Activated CD4-positive, alpha-beta T cell treated with anti-CD3 and anti-CD28 coated beads for 4 hours (primary cell): Measurements from ENCODE around the gene CRACR2B.

ENCODE experiments used
- DNase-seq, 2 donors: peaks; one replicate each; pipeline ENCODE4 v3.0.0-alpha.2; 2020

Gene CRACR2B

DNA sequence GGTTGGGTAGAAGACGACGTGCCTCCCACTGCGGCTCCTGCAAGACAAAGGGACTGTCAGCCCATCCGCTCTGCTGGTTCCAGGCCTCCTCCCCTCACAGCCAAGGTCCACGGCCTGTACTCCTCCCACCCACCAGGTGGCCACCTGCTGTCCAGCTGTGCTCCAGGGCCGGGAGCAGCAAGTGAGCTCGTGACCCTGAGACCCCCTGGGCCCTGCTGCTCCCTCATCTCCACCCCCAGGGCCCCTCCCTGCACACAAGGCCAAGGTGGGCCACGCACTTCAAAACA is 42.4 kb downstream of the CRACR2B start:
- no peak for DNase-seq

DNA sequence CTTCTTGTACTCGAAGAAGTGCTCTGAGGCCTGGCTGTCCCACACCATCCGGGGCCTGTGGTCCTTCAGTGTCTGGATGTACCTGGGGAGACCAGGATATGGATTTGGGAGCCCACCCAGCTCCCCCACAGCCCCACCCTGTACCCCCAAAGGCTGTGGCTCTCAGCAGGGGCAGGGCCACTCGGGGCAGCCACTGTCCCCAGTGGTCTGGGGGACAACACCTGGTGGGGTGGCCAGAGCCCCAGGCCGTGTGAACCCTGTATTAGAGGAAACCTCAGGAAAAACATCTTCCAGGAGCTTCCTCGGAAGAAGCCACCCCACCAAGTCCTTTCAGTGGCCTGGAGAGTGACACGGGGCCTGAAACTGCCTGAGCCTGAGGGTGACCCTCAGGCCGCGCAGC is 42.7 kb downstream of the CRACR2B start:
- DNase-seq = no peak

DNA sequence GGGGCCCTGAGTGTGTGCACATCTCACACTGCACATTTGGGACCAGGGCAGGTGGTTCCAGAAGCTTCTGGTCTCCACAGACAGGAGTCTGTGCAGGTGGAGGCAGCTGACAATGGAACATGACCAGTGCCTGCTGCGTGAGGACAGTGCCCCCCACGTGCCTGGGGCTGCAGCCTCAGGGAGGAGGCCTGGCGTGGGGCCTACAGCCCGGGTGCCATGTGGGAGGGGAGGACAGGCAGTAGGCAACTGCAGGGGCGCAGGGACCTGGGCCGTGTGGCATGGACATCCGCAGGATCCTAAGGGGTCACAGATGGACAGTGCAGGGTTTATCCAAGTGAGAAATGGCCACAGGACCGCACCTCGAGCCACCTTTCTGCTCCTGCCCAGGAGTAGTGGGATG is 43.8 kb downstream of the CRACR2B start:
- DNase-seq = no peak

DNA sequence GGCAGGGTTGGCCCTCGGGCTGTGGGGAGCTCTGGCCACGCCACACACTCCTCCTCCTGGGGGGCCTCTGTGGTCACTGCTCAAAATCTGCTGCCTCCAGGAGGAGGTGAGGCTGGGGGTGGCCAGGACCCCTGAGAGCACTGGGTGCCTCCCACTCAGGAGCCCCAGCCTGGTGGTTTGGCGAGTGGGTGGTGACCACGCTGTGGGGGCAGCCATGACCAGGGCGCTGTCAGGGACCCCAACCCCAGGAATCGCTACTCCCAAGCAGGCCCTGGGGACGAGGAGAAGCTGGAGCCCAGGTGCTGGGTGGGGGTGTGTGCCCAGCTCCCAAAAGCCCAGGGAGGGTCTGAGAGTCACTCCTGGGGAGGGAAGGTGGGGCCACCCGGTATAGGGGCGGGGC is 45.1 kb downstream of the CRACR2B start:
- DNase-seq = no peak

DNA sequence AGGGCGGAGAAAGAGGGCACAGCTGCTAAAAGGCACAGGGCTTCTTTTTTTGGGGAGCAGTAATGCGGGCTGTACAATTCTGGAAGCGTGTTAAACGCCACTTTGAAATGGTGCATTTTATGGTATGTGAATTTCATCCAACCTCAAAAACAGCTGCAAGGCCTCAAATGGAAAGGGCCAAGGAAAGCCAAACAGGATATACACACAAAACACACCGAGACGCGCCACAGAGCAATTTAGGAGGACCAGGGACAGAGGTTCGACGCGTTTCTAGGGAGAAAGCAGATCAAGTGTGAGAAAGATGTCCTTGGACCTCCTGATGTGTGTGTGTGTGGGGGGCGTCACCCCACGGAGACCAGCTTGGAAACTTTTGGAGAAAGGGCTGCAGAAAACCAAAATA is 46.0 kb downstream of the CRACR2B start:
- DNase-seq = no peak

DNA sequence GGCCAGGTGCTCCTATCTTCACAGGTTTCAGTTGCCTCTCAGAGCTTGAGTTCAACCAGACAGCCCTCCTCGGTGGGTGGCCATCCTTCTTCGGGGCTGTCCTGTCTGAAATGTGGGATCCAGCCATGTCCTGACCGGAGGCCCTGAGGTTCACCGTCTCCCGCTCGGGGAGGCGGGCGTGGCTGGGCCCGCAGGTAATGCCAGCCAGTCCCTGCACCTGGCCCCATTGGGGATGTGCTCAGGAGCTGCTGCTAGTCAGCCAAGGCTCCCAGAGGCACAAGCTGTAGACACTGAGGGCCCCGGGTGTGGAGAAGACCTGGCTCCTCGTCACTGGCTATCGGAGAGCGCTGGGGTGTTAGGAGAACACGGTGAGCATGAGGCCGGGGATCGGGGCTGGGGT is 47.5 kb downstream of the CRACR2B start:
- DNase-seq = no peak

DNA sequence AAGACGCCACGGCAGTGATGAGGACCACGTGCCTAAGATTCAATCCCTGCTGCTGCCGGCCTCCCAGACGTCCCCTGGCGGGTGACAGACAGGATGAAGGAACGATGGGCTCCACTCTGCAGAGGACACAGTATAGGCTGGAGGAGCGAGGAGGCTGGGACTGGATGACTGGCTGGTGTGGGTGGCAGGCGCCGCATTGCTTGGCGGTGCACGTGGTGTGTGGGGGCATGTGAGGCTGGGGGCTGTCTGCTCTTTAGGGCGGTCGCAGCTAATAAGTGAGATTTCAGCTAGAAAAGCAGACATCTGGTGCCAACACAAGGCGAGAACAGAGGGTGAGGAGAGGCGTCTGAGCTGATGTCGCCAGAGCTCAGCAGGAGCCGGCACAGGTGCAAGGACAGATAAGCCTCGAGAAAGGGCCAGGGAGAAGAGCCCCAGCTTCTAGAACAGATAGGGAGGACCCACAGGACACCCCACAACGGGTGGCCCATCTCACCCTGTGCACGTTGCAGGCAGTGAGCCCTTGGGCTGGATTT is 48.1 kb downstream of the CRACR2B start:
- DNase-seq = no peak

DNA sequence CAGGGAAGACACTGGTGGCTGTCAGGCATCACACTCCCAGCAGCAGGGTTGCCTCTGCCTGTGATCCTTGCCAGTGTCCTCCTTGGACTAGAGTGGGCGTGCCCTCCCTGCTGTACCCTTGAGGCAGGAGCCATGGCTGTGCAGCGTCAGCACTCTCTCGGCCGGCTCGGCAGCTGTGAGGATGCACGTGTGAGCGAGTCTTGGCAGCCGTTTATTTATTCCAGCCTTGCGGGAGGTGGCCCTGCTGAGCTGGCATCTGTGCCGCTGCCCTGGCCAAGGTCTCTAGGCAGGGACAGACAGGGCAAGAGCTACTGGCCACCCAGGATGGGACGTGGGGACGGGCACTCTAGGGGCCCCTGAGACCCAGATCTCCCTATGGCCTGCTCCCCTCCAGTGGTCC is 48.8 kb downstream of the CRACR2B start:
- no peak for DNase-seq

DNA sequence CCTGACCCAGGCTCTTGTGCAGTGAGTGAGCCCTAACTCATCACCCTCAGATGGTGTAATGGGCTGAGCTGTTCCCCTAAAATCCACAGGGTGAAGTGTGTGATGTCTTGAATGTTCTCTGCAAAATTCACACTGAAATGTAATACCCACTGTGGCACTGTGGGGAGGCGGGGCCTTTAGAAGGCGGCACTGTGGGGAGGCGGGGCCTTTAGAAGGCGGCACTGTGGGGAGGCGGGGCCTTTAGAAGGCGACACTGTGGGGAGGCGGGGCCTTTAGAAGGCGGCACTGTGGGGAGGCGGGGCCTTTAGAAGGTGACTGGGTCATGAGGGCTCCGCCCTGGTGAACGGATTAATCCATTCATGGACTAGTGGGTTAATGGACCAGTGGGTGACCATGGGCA is 49.8 kb downstream of the CRACR2B start:
- no peak for DNase-seq

DNA sequence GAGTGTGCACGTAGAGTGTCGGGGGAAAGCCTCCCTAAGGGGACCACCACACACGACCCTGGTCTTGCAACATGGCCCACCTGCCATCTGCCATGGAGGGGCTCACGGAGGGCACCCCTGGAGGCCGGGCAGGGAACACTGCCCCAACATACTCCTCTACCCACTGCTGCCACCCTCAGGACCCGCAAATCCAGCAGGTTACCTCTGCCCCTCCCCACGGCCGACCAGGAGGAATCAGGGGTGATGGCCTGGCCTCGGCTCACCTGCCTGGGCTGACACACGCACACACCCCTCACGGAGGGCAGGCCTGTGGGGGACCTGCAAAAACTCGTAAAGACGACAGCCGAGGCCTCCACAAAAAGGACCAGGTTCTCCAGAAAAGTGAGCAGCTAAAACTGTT is 52.7 kb downstream of the CRACR2B start:
- no peak for DNase-seq
